ENCODE results near the gene XPO6. TPM values are rescaled to one million over a fixed set of nuclear protein-coding genes. Genes with fewer than 3 reads are reported as not detected.
"Not testable (repeated sequence)": the region's sequence is repeated elsewhere in the genome, so short reads cannot be mapped to it uniquely, and the experiment has no call there.

The XPO6 gene
- polyA plus RNA-seq, 4 donors = 68.2 to 95.7 (median 79.5) TPM

GRCh38 chr16:28118637-28119036 lies 93.1 kb downstream of the XPO6 start:
- DNase-seq (ENCODE audit: low read depth in 4 of 4, low spot score in 3 of 4) = no peak

GRCh38 chr16:28117168-28117565 lies 94.6 kb downstream of the XPO6 start:
- DNase-seq (ENCODE audit: low read depth in 4 of 4, low spot score in 3 of 4) = no peak

DNA sequence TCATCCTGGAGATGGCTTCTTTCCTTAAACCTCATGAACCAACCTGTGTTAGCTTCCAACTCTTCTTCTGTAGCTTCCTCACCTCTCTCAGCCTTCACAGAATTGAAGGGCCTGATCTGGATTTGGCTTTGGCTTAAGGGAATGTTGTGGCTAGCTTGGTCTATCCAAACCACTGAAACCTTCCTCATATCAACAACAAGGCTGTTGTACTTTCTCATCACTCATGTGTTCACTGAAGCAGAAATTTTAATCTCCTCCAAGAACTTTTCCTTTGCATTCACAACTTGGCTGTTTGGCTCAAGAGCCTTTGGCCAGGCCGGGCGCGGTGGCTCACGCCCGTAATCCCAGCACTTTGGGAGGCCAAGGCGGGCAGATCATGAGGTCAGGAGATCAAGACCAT lies 95.9 kb downstream of the XPO6 start:
- not testable (repeated sequence) for DNase-seq (ENCODE audit: low read depth in 4 of 4, low spot score in 3 of 4)

GRCh38 chr16:28112908-28113307 lies 98.9 kb downstream of the XPO6 start:
- DNase-seq (ENCODE audit: low read depth in 4 of 4, low spot score in 3 of 4) = no peak

DNA sequence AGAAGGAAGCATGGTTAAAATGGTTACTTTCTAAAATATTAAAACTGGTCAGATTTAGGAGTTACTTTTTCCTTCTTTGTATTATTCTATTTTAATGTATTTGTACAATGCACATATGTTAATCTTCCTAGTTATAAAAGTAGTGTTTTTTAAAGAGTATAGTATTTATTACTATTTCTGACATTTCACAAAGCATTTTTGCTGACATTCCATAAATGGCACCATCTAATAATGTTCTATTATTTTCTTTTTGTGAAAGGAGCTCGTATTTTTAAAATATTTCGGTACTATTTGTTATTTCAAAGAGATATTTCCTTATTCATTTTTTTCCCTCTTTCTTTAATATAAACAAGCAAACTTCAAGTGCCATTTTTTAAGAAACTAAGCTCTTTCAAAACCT lies 100.8 kb downstream of the XPO6 start:
- DNase-seq (ENCODE audit: low read depth in 4 of 4, low spot score in 3 of 4) = no peak

DNA sequence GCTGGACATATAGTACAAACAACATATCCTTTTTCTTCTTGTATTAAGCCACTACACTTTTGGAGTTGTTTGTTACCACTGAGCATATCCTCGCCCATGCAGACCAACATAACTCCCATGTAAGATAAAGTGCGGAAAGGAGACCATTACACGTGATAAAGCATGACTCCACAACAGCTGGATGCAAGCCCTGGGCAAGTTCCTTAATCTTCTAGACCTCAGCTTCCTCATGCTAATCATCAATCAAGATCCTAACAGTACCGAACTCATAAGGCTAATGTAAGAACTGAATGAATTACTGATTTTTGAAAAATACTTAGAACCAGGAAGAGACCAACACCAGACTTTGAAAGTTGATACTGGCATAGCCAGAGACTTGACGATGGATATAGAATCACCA lies 101.3 kb downstream of the XPO6 start:
- DNase-seq (ENCODE audit: low read depth in 4 of 4, low spot score in 3 of 4) = no peak

DNA sequence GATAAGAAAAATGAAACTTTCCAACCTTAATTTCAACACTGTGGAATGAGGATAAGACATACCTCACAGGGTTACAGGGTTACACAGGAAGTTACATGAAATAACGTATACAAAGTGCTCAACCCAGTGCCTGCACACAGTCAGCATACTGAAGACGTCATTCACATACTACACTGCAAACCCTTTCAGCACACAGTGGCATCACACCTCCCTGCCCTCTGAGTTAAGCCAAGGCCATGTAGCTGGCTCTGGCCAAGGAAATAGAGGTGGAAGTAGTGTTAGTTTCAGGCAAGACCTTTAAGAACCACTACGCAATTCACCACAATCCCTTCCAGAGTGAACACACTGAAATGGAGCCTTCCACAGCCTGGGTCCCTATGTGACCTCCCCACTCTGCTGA lies 101.7 kb downstream of the XPO6 start:
- DNase-seq (ENCODE audit: low read depth in 4 of 4, low spot score in 3 of 4) = no peak

DNA sequence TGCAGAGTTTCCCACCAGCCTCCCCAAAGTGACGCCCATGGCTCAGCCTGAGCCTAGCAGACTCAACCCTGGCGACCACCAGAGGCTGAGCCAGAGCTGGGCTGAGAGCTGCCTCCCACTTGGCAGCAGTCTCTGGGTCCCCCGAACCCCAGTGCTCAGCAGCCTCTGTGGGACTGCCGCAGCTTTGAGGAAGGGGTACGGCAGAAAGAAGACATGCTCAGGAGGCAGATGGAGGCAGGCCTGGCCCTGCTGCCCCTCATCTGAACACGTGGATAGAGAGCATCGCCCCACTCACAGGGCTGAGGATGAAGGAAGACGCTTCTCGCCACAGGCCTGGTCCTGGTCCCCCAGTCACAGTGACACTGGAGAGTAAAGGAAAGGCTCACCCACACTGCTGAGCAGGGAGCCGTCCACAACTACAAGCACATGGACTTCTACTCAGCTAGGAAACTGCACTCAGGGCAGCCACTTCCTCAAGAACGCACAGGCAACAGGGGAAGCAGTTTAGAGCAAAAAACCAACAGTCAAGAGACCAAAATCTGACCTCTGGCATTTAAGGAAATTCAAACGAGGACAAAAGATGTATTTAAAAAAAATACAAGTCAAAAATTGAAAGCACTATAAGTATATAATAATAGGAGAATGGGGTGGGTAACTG lies 103.0 kb downstream of the XPO6 start:
- no peak for DNase-seq (ENCODE audit: low read depth in 4 of 4, low spot score in 3 of 4)

GRCh38 chr16:28107232-28107631 lies 104.5 kb downstream of the XPO6 start:
- no peak for DNase-seq (ENCODE audit: low read depth in 4 of 4, low spot score in 3 of 4)

- DNase-seq (ENCODE audit: low read depth in 4 of 4, low spot score in 3 of 4) = no peak
Observed at GRCh38 chr16:28106467-28107215, 105.1 kb downstream of the XPO6 start.

DNA sequence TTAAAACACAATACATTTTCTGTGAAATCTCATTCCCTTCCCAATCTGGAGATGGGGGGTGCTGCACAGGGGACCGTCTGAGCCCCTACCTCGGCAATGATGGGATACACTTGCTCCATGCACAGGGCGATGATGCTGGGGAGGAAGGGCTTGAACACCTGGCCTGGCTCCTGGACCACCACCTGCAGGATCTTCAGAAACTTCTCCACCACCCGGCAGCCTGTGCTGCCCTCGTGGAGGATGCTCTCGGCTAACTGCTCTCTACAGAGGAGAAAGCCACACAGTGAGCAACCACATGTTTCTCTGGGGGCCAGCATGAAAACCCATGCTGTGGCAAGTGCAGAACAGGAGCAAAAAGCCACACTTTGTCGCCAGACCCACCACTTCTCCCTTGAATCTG lies 105.8 kb downstream of the XPO6 start:
- DNase-seq (ENCODE audit: low read depth in 4 of 4, low spot score in 3 of 4) = no peak

- DNase-seq (ENCODE audit: low read depth in 4 of 4, low spot score in 3 of 4) = no peak
Observed at GRCh38 chr16:28105297-28105696, 106.5 kb downstream of the XPO6 start.

- DNase-seq (ENCODE audit: low read depth in 4 of 4, low spot score in 3 of 4) = no peak
Observed at GRCh38 chr16:28104404-28104803, 107.4 kb downstream of the XPO6 start.

DNA sequence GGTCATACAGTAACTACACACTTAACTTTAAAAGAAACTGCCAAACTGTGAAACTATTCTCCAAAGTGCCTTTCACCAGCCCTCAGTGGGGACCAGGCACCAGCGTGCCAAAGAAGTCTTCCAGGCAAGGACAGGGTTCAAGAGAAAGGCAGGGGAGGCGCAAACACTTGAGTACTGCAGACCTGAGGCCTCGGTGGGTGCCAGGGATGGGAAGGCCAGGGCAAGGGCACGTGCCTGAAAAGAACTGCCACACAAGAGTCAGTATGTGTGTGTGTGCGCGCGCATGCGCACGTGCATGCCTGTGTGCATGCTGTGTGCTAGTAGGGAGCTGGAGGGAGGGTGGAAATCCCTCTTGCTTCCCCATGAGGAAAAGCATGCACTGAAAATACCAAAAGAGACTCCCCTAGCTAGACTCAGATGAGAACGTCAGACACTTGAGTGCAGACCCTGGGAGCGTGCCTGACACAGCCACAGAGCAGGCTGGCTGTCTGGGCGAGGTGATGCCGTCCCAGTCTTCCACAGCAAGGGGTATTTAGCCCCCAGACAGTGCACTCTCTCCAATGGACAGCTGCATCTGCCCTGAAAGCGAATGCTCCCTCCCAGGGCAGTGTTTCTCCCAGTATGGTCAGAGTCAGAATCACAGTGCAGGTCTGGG lies 108.1 kb downstream of the XPO6 start:
- no peak for DNase-seq (ENCODE audit: low read depth in 4 of 4, low spot score in 3 of 4)

- no peak for DNase-seq (ENCODE audit: low read depth in 4 of 4, low spot score in 3 of 4)
Observed at GRCh38 chr16:28101533-28101890, 110.3 kb downstream of the XPO6 start.

GRCh38 chr16:28100810-28101532 lies 110.8 kb downstream of the XPO6 start:
- no peak for DNase-seq (ENCODE audit: low read depth in 4 of 4, low spot score in 3 of 4)

- DNase-seq (ENCODE audit: low read depth in 4 of 4, low spot score in 3 of 4) = no peak
Observed at GRCh38 chr16:28098959-28099945, 112.5 kb downstream of the XPO6 start.

DNA sequence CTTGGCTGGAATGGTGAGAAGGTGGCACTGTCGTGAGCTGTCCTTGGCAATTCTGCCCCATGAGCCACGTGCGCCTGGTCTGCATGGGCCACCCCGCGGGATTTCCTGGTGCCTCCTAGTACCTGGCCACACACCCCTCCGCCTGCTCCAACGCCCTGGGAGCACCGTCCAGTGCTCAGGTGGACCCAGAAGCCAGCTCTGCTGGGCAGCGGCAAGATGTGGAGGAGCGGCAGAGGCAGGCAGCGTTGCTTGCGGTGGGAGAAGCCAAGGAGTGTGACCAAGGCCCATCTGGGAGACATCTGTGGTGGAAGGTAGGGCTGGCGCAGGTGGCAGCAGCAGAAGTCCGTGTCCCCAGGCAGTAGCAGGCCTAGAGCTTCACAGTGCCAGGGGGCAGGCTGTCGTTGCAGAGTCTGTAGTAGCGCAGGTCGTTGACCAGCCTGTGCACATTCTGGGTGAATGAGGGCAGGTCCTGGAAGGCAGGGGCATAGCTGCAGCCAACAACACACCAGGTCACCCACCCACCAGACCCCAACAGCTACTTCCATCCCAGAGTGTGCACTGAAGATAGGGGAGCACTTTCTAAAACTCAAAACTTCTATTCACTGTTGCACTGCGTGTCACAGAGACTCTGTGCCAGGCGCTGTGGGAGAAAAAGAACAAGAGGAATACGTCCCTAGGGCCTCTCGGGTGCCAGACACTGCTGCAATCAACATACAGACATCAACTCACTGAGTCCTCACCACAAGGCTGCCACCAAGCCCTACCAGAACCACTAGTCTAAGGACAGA lies 113.4 kb downstream of the XPO6 start:
- no peak for DNase-seq (ENCODE audit: low read depth in 4 of 4, low spot score in 3 of 4)

Measured in left renal pelvis (tissue), 4 donors.